GM21423 (cell line): Measurements from ENCODE around the gene KCTD12.
"Not testable (repeated sequence)": the region's sequence is repeated elsewhere in the genome, so short reads cannot be mapped to it uniquely, and the experiment has no call there.

Source experiments
- ATAC-seq: cut with Tn5 transposase; IDR thresholded peaks from one replicate; pipeline ENCODE4 v1.9.1; 2021; ENCODE audit warnings: mild to moderate bottlenecking, moderate library complexity; ENCODE audit not compliant: unreplicated experiment

The KCTD12 gene

GRCh38 chr13:76886292-76887075 is at the start of gene KCTD12:
TSS of gene KCTD12 (minus strand) at chr13:76886405. CDS start at chr13:76886148, 257 bp downstream.
- peak; percentile 61 for ATAC-seq

DNA sequence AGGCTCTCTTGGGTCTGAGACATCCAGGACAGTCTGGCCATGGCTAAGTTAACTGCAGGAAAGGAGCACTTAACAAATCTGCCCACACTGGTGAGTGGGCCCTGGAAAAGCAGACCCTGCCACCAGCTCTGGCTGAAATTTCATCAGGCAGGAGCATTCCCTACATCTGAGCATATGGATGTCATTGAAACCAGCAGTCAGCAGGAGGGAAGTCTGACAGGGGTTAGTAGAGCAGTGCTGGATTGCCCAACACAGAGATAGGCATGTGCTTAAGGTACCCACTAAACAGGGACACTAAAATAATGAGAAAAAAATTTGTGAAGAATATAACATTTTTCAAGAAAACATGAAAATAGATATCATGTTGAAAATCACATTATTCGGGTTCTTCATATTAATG is 48.5 kb upstream of the KCTD12 start:
- ATAC-seq, result no peak

DNA sequence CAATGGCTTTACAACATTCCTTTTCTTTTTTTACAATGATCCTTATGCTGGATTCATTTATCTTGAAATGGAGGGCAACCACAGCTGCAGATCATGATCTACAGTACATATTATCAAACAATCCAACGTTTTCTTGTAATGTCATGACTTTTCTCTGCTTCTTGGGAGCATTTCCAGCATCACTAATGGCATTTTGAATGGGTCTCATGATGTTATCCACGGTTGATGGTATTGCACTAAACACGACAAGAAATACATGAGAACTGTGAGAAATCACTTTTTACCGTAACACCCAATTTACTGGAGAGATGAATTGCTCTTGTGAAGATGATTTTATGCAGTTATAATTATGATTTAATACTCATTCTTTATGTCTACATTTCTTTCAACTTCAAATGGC is 45.9 kb upstream of the KCTD12 start:
- ATAC-seq, result no peak

- ATAC-seq, result no peak
Measured at GRCh38 chr13:76929851-76930374, 43.7 kb upstream of the KCTD12 start.

- ATAC-seq, result no peak
Measured at GRCh38 chr13:76929320-76929719, 43.1 kb upstream of the KCTD12 start.

- no peak for ATAC-seq
Measured at GRCh38 chr13:76928456-76928855, 42.3 kb upstream of the KCTD12 start.

GRCh38 chr13:76927955-76928354 is 41.8 kb upstream of the KCTD12 start:
- ATAC-seq, result no peak

DNA sequence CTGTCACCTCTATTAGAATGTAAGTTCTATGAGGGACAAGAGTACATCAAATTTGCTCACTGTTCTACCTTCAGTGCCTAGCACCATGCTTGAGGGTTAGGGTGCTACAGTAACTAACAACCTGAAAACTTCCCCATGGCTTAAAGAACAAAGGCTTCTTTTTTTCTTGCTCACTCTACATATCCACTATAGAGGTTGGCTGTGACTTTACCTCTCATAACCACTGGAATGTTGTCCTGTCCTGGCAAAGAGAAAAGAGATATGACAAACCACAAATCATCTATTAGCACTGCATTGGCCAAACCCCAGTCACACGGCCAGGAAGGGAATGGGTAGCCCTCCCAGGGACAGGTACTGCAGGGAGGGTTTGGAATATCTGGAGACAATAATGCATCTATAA is 38.9 kb upstream of the KCTD12 start:
- no peak for ATAC-seq

GRCh38 chr13:76921516-76921915 is 35.3 kb upstream of the KCTD12 start:
- ATAC-seq, result no peak

DNA sequence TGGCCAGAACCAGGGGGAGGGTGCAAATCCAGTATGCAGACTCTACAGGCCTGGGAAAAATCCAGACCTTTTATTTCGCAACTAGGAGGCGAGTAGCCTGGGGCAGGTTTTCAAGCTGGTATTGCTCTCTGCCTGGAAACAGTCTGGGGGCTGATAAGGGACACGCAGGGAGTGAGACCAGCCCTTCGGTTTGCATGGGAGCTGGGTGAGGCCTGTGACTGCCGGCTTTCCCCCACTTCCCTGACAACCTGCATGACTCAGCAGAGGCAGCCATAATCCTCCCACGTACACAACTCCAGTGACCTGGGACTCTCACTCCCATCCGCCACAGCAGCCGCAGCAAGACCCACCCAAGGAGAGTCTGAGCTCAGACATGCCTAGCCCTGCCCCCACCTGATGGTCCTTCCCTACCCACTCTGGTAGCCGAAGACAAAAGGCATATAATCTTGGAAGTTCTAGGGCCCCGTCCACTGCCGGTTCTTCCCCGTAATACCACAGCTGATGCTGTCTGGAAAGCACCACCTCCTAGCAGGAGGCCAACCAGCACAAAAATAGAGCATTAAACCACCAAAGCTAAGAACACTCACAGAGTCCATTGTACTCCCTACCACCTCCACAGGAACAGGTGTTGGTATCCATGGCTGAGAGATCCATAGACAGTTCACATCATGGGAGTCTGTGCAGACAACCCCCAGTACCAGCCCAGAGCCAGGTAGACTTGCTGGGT is 31.7 kb upstream of the KCTD12 start:
- ATAC-seq, result not testable (repeated sequence)

- no peak for ATAC-seq
Measured at GRCh38 chr13:76917095-76917494, 30.9 kb upstream of the KCTD12 start.

- ATAC-seq, result no peak
Measured at GRCh38 chr13:76913898-76914297, 27.7 kb upstream of the KCTD12 start.

GRCh38 chr13:76912476-76912875 is 26.3 kb upstream of the KCTD12 start:
- no peak for ATAC-seq

DNA sequence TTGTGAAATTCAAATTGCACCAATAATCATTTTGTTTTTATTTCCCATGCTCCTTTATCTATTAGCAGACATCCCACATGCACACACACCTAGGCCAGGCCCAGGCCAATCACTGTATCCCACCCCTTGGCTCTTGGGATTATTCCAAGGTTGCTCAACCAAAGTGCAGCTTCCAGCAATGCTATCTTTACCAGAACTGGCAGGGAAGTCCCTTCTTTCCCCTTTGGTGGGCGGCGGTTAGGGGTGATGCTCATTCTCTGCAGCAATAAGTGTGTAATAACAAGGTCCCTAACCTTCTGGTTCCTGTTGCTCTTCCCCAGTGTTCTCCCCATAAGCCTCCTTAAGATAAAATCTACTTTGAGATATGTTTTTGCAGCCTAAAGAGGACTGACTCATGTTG is 18.3 kb upstream of the KCTD12 start:
- ATAC-seq, result no peak

DNA sequence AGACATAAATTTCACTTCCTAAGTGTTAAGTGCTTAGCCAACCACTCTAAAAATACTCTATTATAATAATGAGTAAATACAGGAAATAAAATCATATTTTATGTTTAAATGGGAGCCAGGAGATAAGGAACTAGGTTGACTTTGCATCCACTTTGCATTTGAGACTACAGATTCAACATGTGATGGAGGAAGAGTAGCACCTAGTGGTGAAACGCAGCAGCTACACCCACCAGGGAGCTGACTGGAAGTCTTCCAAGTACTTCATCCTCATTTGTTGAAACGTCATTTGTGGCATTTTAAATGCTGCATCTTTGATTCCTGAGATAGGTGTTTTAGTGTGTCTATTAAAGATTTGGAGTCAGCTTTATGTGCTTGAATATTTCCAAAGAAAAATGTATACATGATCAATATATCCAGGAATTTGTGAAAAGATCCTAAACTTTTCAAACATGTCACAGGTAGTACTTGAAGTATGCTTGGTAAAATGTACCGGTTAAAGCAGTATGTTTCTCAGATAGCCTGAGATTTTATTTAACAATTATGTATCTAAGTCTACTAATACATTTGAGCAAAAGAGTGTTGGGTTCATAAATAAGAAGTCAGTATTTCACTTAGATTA is 17.4 kb upstream of the KCTD12 start:
- peak; percentile 95 for ATAC-seq

DNA sequence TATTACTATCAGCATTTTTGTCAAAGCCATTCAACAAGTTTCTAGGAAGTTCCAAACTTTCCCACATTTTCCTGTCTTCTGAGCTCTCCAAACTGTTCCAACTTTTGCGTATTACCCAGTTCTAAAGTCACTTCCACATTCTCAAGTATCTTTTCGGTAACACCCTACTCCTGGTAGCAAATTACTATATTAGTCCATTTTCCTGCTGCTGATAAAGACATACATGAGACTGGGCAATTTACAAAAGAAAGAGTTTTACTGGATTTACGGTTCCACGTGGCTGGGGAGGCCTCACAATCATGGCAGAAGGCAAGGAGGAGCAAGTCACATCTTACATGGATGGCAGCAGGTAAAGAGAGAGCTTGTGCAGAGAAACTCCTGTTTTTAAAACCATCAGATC is 12.9 kb upstream of the KCTD12 start:
- not testable (repeated sequence) for ATAC-seq

DNA sequence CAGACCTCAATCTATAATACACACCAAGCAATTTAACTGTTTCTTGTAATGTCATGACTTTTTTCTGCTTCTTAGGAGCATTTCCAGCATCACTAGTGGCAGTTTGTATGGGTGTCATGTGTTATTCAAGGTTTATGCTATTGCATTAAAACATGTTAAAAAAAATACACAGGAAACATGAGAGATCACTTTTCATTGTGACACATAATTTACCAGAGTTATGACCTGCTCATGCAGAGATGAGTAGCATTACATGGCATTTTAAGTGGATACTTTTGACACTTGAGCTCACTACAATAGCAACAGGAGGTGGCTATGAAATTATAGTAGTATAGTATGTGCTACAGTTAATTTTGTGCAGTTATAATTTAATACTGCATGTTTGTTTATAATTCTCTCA is 11.0 kb upstream of the KCTD12 start:
- ATAC-seq, result not testable (repeated sequence)

- ATAC-seq, result peak; percentile 58
Measured at GRCh38 chr13:76894401-76895110, 8.4 kb upstream of the KCTD12 start.

GRCh38 chr13:76892488-76892887 is 6.3 kb upstream of the KCTD12 start:
- ATAC-seq, result peak; percentile 54

DNA sequence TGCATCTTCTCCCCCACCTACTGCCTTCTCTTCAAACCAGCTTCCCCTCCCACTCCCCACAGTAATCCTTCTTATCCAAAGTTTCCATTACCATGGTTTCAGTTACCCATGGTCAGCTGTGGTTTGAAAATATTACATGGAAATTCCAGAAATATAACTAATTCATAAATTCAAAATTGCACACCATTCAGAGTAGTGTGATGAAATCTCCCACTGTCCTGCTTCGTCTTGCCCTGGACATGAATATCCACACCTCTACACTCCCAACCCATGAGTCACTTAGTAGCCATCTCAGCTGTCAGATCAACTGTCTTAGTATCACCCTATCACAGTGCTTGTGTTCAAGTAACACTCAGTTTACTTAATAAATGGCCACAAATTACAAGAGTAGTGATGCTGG is 3.8 kb upstream of the KCTD12 start:
- no peak for ATAC-seq

GRCh38 chr13:76889254-76889653 is 3.0 kb upstream of the KCTD12 start:
- ATAC-seq, result no peak
